HG02759 (cell line): Measurements from ENCODE around the gene HELZ2.
A peak's percentile ranks its signal among the peaks of the same experiment; 100 is the strongest.

Experiments
- ATAC-seq: cut with Tn5 transposase; IDR thresholded peaks from one replicate; pipeline ENCODE4 v1.9.1; 2021; ENCODE audit warnings: mild to moderate bottlenecking, moderate library complexity; ENCODE audit not compliant: unreplicated experiment

Gene HELZ2

GRCh38 chr20:63539441-63540370 lies 34.3 kb downstream of the HELZ2 start:
- ATAC-seq = no peak

DNA sequence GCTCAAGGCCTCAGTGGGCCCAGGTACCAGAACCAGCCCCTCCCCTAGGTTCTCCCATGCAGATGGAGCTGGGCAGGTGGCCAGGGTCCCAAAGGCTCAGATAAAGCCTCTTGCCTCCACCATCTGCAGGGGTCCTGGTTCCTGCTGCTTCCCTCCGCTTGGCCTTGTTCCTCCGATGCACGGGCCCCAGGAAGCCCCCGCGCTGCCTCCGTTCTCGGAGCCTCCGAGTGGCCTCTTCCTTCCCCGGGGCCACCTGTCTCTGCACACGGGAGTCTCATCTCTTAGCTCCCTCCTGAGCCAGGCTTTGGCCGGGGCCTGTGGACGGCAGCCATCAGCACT lies 35.0 kb downstream of the HELZ2 start:
- no peak for ATAC-seq

- ATAC-seq = no peak
These were observed 35.6 kb downstream of the HELZ2 start for GRCh38 chr20:63538204-63539091.

DNA sequence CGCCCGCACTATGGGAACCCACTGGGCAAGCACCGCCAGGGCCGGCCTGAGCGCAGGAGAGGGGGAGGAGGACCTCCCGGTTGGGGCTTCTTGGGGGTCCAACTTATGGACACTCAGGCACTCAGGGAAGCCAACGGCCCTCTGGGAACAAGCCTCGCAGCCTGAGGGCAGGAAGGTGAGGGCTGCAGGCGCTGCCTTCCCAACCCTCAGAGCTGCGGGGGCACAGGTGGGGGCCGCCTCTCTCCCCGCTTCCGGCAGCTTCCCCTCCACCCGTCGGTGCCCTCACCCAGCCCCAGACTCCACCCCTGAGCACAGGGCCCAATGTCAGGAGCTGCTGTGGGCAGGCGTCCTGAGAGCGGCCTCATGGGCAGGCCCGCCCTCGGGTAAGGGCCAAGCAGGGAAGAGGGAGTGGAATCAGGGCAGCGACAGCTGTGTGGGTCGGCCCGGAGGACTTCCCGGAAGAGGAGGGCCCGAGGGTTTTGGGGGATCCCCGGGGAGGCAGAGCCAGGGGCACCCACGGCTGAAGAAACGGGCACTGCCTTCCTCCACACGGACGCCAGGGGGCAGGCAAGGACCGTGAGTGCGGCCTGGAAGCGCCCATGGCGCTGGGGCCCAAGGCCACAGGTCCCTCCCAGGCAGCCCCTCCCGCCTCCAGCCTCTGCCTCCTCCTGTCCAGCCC lies 36.4 kb downstream of the HELZ2 start:
- ATAC-seq = peak; percentile 88

DNA sequence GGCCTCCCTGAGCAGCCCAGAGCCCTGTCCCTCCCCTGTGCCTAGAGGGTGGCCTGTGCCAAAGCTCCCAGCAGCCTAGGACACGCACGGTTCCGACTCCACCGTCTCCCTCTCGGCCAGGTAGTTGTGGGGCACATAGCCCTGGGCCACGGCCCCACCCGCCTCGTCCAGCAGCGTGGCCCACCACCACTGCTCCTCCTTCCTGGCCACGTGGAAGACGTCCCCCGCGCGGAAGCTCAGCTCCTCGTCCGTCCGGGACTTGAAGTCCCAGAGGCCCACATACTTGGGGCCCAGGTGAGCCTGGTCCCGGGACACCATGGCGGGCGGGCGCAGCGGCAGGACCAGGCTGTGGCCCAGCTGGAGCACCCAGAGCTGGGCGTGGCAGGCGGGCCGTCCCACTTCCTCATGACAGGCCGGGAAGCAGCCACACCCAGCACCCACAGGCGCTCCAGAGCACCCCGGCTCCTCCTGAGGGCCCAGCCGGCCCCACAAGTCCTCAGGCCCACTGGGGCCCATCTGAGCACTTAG lies 37.0 kb downstream of the HELZ2 start, which contains the start of gene PTK6:
PTK6 (minus strand) TSS at position 380 of the 528 bp plus-strand sequence; CDS start at position 318, 62 bp downstream.
- ATAC-seq = peak; percentile 12

- ATAC-seq = no peak
These were observed 37.6 kb downstream of the HELZ2 start for GRCh38 chr20:63536241-63536977.

GRCh38 chr20:63534831-63535651 lies 39.0 kb downstream of the HELZ2 start:
- ATAC-seq = no peak

DNA sequence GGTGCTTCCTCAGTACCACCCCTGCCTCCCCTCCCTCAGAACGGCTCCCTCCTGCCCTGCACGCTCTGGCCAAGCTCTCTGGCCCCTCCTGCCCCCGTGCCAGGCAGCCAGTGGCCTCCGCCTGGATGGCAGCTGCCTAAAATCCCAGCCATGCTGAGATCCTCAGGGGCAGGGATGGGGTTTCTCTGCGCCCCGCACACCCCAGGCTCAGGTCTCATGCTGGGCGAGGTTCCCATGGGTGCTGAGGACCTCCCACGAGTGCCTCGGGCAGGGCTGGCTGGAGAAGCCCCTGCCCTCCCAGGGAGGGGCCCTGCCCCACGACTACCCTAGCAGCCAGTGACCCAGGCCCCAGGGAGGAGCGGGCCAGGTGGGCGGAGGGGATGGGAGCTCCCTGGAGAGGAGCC lies 39.6 kb downstream of the HELZ2 start:
- ATAC-seq = no peak

GRCh38 chr20:63533871-63534393 lies 40.1 kb downstream of the HELZ2 start:
- no peak for ATAC-seq

DNA sequence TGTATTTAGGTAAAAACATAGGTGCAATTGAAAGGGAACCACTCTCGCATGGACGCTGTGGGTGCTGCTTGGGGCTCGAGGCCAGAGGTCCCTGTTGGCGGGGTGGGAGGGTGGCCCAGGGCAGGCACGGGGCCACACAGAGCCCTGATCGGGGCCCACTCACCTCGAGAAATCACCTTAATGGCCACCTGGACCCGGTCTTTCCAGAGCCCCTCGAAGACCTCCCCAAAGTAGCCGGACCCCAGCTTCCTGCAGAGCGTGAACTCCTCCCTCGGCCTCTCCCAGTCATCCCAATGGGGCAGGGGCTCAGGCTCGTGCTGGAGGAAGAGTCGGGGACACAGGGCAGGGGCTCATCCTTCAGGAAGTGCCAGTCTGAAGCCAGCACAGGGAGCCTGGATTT lies 40.7 kb downstream of the HELZ2 start:
- ATAC-seq = no peak

DNA sequence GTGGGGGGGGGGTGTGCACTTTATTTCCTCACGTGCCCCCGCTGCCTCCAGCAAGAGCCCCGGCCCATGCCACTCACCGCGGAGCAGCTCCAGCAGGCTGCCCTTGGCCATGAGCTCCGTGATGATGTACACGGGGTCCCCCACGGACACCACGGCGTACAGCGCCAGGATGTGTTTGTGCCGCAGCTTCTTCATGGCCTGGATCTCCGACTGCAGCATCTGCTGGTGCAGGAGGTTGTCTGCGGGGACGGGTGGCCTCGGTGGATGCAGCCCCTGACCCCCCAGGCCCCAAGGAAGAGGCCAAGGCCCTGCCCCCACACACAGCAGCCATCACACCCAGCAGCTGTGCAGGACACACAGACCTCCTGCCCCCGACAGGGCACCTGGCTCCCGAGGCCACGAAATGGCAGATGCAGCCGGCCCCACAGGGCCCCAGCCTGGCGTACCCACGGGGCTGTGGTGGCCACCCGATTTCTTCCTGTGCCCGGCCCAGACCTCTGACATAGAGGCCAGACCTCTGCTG lies 41.5 kb downstream of the HELZ2 start:
- ATAC-seq = no peak

DNA sequence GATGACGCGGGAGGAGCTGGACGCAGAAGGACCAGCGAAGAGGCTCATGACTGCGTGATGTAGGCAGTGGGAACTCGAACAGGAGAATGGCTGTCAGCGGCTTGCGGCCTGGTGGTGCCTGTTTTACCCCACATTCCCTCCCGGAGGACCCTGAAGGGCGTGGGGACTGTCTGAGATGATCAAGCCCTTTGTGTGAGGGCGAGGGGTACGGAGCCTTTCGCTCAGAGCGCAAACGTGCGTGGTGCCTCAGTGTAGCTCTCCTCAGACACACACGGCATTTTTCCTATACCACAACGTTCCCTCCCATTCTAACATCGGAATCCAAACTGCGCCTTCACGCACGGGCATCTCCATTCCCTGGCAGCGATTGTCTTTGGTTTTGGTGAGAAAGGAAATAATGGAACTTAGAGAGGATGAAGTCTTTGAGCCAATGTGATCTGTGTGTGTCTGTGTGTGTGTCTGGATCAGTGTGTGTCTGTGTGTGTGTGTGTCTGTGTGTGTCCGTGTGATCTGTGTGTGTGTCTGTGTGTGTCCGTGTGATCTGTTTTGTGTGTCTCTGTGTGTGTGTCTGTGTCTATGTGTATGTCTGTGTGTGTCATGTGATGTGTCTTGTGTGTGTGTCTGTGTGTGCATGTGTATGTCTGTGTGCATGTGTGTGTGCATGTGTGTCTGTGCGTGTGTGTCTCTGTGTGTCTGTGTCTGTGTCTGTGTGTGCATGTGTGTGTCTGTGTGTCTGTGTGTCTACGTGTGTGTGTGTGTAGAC lies 42.2 kb downstream of the HELZ2 start:
- ATAC-seq = no peak

GRCh38 chr20:63530788-63531160 lies 43.3 kb downstream of the HELZ2 start:
- no peak for ATAC-seq

DNA sequence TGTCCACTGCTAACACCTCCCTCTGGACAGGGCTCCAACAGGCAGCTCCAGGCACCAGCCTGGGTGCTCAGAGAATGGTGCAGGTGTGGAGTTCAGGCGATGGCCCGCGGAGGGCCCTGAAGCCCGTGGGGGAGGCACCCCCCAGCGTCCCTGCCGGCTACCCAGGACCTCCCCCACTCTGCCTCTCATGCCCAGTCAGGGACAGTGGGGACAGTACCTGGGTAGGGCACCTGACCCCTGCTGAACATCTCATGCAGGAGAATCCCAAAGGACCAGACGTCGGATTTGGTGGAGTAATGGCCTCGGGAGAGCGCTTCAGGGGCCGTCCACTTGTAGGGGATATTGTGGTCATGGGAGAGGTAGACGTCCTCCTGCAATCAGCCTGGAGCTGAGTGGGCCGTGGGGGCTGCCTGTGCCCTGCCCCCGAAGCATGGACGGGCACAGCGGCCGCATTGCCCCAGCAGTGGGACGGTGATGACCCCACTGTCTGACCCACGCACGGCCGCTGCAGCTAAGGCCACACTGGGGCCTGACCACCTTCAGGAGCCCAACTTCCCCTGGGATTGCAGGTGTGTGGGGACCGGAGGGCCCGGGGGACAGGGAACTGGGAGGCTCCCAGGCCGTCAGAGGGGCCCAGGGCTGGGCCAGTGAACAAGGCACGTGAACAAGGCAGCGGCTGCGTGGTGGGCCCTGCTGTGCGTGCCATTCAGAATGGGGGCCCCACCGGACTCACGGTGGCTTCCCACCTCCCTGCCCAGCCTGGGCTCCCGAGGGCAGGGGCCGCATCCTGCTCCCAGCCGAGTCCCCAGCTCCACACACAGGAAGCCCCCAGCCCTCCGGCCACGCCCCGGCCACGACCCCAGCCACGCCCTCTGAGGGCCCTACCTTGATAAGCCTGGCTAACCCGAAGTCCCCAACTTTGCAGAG lies 43.9 kb downstream of the HELZ2 start:
- no peak for ATAC-seq

- no peak for ATAC-seq
These were observed 44.7 kb downstream of the HELZ2 start for GRCh38 chr20:63529180-63529860.

DNA sequence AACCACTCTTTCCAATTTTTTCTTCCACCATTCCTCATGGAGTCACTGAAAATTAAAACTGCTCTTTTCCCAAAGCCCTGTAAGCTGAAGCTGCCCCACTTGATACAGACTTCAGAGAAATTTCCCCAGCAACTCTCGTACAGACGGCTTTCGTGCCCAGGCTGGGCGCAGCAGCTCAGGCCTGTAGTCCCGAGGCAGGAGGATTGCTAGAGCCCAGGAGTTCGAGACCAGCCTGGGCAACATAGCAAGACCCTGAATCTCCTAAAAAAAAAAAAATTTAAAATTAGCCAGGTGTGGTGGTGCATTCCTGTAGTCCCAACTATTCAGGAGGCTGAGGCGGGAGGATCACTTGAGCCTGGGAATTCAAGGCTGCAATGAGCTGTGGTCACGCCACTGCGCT lies 46.9 kb downstream of the HELZ2 start:
- ATAC-seq = no peak

DNA sequence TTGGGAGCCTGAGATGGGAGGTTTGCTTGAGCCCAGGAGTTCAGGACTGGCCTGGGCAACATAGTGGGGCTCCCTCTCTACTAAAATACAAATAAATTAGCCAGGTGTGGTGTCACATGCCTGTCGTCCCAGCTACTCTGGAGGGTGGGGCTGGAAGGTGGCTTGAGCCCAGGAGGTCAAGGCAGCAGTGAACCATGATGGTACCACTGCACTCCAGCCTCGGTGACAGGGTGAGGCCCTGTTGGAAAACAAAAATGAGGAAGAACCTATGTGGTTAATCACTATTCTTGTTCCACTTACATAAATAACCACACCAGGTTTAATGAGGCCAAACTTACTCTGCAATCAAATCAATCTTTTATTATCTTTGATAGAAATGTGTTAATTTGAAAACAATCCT lies 48.1 kb downstream of the HELZ2 start:
- no peak for ATAC-seq
